Motor neuron (in vitro differentiated cells): ENCODE measurements around the gene DOCK10. TPM values are rescaled to one million over a fixed set of nuclear protein-coding genes. Genes with fewer than 3 reads are reported as not detected.

Source experiments
- ATAC-seq, 8 experiments: fragments of 200-7000 bp; cut with Tn5 transposase; replicated peaks in 6 of 8; 2 replicates each; pipeline ENCODE4 v1.8.0; 2021; ENCODE audit warnings: mild to moderate bottlenecking in 8 of 8, moderate library complexity in 8 of 8
- H3K27ac ChIP-seq, 2 donors: fragments of 250-450 bp; sonication (Bioruptor Pico); 2 replicates each; pipeline ENCODE4 v1.9.0; 2021; ENCODE audit warnings: antibody characterized with exemption in 2 of 2, mild to moderate bottlenecking in 2 of 2, moderate library complexity in 1 of 2
- H3K4me1 ChIP-seq, 2 donors: fragments of 250-450 bp; sonication (Bioruptor Pico); replicated peaks in 1 of 2; 2 replicates each; pipeline ENCODE4 v1.6.1; 2021; ENCODE audit warnings: antibody characterized with exemption in 2 of 2, mild to moderate bottlenecking in 2 of 2, moderate library complexity in 1 of 2
- H3K4me3 ChIP-seq, 5 donors: fragments of 250-450 bp; sonication (Bioruptor Pico); 2 replicates each; pipeline ENCODE4 v1.9.0; 2021; ENCODE audit warnings: antibody characterized with exemption in 5 of 5, mild to moderate bottlenecking in 5 of 5, moderate library complexity in 4 of 5
- WGBS, 10 experiments: fragments of 450-650 bp; shearing (Covaris generic); methylation state at CpG; one replicate each; pipeline ENCODE4 v1.0.0; 2022; 5-methylcytosine and 5-hydroxymethylcytosine counted together
- in situ Hi-C, 9 experiments: fragments of 400-800 bp; cut with MboI; loops; one replicate each; pipeline ENCODE4 v1.15.0; 2021; ENCODE audit warnings: low sequenced_read_pairs in 9 of 9, low pct_unique_long_range_greater_than_20kb in 2 of 9; ENCODE audit not compliant: unreplicated experiment in 9 of 9
- total RNA-seq, 8 experiments: library from RNA; unstranded; fragments of 300-600 nt; gene quantifications; 2 replicates each; pipeline versions ENCODE4 v1.2.3 to v1.2.4, GENCODE V29; 2022

DOCK10 gene
- total RNA-seq, 8 experiments from 2014 or later, result 1.7 to 151 (median 5.2) TPM

DNA sequence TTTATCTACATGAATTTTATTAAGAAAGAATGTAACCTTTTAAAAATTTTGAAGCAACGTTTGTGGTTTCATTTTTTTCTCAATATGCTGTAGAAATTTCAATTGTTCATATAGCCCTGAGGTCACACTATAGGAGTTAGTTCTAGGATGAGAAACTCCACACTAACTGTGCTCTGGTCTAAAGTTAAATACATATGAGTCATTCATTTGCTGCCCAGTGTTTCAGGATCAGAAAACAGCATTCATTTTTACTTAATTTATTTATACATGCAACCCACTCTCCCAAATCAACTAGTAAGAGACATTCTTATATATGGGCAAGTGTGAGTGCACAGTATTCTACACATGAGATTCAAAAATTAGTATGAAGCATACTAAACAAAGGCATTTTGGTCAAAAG lies 137.9 kb downstream of the DOCK10 start:
- H3K4me3 ChIP-seq, result no peak overlapping the region
- in situ Hi-C loops, result no loop called here
- peak in 3 of 8 experiments; percentile 55 to 56 (median 56) for ATAC-seq
- peaks cover 0 to 1% of the 10 kb centered on the region in 2 donors for H3K4me1 ChIP-seq
- H3K27ac ChIP-seq, result no peak overlapping the region
- WGBS, 10 experiments, result 0 to 70% (median 29%) methylated on average over 1 of the region's 1 CpG; no CpG with 5 or more reads in 1 of the 10 experiments

DNA sequence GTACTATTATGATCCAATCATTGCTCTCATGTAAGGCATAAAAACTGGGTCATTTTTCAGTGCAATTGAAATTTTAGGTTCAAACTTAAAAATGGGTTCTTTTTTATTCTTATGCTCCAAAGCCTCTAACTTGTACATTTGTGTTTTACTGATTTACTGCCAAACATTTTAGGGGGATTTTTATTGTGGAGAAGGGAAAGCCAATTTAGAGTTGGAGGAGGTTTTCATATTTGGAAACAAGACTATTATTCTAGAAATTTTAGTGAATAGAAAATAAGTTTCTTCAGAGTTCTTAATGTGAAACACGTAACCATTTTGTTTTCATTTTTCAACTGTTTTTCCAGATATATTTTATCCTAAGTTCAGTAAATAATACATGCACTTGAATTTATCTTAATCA lies 138.6 kb downstream of the DOCK10 start:
- Histone ChIP-seq H3K27ac (no peak overlapping the region), H3K4me1 (no peaks in the 10 kb centered on the region), H3K4me3 (no peak overlapping the region)
- in situ Hi-C loops, result no loop called here
- no peak for ATAC-seq
- WGBS, 10 experiments, result 92 to 100% (median 100%) methylated on average over 1 of the region's 1 CpG; no CpG with 5 or more reads in 1 of the 10 experiments

DNA sequence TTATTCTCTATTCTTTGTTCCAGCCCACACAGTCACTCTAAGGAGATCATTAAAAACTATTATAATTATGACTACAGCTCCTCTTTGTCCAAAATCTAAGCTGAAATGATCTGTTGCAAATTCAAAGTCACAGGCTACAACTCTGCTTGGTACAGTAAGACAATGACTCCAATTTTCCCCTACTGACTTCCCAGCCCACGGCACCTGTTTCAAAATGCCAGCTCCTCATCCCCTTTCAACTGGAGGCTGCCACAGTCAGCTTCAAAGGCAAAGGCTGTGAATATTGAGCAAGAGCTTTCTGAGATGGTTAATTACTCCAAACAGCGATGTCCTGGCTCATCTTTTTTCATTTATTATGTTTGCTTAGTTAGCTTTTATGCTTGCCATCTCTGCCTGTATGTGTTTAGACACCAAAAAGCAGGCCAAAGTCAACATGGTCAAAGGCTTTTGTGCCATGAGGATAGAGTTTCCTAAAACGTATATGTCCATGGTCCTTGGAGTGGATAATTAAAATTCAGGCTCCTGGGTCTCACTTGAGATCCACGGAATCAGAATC lies 141.1 kb downstream of the DOCK10 start:
- Histone ChIP-seq H3K4me1 (no peaks in the 10 kb centered on the region), H3K27ac (no peak overlapping the region), H3K4me3 (no peak overlapping the region)
- no peak for ATAC-seq
- in situ Hi-C loops, result no loop called here
- 57 to 92% (median 74%) methylated on average over 1 to 4 of the region's 4 CpGs for WGBS, 10 experiments

DNA sequence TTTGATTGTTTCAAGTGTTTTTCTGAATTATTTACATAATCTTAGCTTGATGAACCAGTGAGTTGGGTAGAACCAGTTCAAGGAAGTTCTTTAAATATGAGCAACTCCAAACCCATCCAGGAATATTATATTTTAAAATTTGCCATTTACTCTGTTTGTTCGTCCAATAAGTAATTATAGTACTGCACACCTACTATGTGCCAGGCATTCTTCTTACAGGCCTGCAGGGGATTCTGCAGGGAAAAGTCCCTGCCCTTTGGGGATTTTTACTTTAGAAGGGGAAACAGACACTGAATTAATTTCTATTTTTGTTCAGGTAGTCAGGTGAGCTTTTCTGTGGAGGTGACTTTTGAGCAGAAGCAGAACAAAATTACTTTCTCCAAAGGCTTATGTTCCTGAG lies 146.9 kb downstream of the DOCK10 start:
- H3K27ac ChIP-seq, result no peak overlapping the region
- ATAC-seq, result no peak
- in situ Hi-C loops, result no loop called here
- H3K4me1 ChIP-seq, result no peaks in the 10 kb centered on the region
- H3K4me3 ChIP-seq, result no peak overlapping the region
- 80 to 100% (median 100%) methylated on average over 1 of the region's 1 CpG; no CpG with 5 or more reads in 3 of the 10 experiments for WGBS, 10 experiments

DNA sequence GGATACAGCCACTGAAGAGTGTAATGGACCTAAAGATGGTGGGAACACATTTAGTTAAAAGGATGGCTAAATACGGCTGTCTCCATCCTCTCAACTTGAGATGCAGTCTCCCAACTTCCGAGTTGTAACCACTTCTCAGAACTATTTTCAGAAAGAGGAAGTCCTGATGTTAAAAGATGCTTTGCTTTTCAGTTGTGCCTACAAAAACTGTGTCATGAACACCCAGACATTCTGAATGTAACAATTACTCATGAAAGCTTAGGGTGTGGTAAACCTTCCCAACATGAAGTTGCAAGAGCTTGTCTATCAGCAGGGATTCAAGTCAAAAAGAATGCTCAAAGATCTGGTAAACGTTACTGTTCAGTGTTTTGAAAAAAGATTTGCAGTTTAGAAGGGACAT lies 147.9 kb downstream of the DOCK10 start:
- Histone ChIP-seq H3K4me1 (no peaks in the 10 kb centered on the region), H3K4me3 (no peak overlapping the region), H3K27ac (no peak overlapping the region)
- 32 to 100% (median 91%) methylated on average over 1 to 3 of the region's 3 CpGs; no CpG with 5 or more reads in 1 of the 10 experiments for WGBS, 10 experiments
- ATAC-seq, result no peak
- in situ Hi-C loops, result no loop called here

DNA sequence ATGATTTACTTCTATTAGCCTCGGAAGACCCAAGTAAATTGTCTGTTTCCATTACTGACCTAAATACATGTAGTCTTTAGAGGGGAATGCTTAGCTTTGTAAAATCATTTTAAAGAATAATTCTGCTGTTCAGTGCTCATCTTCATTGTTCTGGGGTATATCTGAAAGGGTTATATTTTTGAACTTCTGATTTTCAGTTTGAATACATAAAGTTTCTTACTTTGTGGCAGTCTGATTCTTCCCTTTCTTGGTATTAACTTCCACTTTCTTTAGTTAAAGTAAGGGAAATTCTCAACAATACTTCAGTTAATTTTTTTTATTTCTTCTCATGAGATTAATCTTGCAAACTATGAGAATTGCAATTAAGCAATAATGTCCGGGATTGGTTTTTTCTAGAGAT lies 148.4 kb downstream of the DOCK10 start:
- no peak overlapping the region for H3K4me3 ChIP-seq
- no peaks in the 10 kb centered on the region for H3K4me1 ChIP-seq
- no peak overlapping the region for H3K27ac ChIP-seq
- ATAC-seq, result no peak
- in situ Hi-C loops, result no loop called here
- 43 to 100% (median 95%) methylated on average over 1 to 2 of the region's 2 CpGs; no CpG with 5 or more reads in 1 of the 10 experiments for WGBS, 10 experiments

DNA sequence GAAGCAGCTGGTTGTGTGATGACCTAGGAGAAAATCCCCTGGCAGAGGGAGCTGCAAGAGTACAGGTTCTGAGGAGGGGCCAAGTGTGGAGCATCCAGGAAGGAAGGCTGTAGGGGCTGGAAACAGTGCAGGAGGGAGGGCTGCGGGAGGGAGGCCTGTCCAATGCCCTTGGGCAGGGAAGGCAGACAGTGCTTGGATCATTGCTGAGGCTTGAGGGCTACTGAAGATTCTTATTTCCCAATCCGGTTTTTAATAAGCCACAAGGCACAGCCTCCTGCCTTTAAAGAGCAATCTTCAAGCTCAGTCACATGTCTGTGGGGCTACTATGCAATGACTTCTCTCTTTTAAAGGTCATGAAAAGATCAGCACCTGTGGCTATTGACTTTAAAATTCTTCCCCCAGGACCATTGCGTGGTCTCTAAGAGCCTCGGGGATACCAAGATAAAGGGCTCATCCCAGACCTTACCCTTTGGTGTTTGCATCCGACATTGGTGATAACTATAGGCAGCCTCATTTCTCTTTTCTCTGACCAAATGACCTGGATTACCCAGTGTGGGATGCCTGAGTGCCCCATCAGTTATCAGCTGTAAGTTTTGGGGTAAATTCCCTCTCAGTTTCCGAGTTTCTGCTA lies 149.6 kb downstream of the DOCK10 start:
- in situ Hi-C loops, result no loop called here
- Histone ChIP-seq H3K4me1 (no peaks in the 10 kb centered on the region), H3K4me3 (no peak overlapping the region), H3K27ac (no peak overlapping the region)
- WGBS, 10 experiments, result 53 to 100% (median 83%) methylated on average over 1 to 4 of the region's 6 CpGs; no CpG with 5 or more reads in 1 of the 10 experiments
- ATAC-seq, result peak in 1 of 8 experiments; percentile 36

DNA sequence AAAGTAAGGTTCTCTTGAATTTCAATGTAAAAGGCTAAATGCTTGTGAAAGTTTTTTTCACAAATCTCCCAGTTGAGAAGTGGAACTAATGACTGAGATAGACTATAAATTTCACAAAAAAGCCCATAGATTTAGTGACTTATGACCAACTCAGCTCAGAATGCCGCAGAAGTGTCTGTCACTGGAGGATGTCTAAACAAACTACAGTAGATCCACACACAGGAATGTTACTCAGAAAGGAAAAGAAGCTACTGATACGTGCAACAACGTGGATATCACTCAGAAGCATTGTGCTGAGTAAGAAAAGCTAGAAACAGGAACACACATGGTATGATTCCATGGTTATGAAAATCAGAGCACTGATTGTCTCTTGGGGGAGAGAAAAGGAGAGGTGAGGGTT lies 151.9 kb downstream of the DOCK10 start:
- Histone ChIP-seq H3K4me1 (no peaks in the 10 kb centered on the region), H3K27ac (no peak overlapping the region), H3K4me3 (no peak overlapping the region)
- 70 to 100% (median 94%) methylated on average over 1 to 3 of the region's 3 CpGs for WGBS, 10 experiments
- no peak for ATAC-seq
- in situ Hi-C loops, result no loop called here

DNA sequence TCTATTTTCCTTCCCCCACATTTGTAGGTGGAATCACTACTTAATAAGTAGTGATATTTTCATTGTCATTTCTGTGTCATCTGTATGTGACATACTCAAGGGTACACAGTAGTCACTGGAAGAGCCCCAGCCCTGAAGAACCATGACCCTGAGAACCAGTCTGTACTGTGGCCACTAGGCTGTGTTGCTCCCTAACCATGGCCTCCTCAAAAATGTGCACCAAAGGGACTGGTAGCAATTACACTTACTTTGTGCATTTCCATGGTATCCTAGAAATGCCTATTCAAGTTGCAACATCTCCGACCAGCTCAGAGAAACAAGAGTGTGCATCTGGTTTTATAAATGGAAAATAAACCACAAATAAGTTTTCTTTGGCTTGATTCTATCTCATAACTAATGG lies 155.1 kb downstream of the DOCK10 start:
- no peak overlapping the region for H3K4me3 ChIP-seq
- ATAC-seq, result peak in 3 of 8 experiments; percentile 19 to 55 (median 33)
- WGBS, 10 experiments, result 0 to 100% (median 60%) methylated on average over 1 of the region's 1 CpG; no CpG with 5 or more reads in 3 of the 10 experiments
- H3K27ac ChIP-seq, result no peak overlapping the region
- no peaks in the 10 kb centered on the region for H3K4me1 ChIP-seq
- in situ Hi-C loops, result no loop called here

DNA sequence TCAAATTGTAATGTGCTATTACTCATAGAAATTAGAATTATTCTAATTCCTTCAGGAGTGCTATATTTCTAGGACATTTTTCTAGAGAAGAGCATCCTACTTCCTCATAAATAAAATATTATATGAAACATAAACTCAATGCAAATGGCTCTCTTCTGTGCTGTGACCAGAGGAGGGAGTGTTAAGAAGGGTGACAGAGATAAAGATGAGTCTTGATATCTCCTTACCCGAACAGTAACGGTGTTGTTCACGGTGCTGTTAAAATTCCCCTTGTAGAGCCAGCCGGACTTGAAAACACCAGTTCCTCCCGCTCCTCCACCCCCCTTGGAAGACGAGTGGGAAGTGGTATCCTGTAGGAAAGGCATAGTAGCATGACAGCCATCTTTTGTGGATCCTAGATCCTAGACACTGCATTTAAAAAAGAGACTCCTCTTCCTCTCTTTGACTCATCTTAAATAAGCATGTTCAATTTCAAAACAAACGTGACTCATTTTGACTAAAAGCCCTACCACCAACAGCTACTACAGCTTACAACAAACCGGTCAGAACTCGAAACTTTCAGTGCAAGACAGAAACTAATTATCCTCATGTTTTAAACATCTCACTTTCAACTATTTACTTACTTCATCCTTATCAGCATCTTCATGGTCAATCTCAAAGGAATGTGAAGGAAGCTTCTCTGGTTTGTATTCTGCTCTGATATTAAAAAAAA lies 156.3 kb downstream of the DOCK10 start:
- WGBS, 10 experiments, result 7 to 100% (median 84%) methylated on average over 1 to 9 of the region's 9 CpGs; no CpG with 5 or more reads in 1 of the 10 experiments
- Histone ChIP-seq H3K4me3 (no peak overlapping the region), H3K4me1 (no peaks in the 10 kb centered on the region), H3K27ac (no peak overlapping the region)
- in situ Hi-C loops, result no loop called here
- ATAC-seq, result peak in 2 of 8 experiments; percentile 28 to 42

DNA sequence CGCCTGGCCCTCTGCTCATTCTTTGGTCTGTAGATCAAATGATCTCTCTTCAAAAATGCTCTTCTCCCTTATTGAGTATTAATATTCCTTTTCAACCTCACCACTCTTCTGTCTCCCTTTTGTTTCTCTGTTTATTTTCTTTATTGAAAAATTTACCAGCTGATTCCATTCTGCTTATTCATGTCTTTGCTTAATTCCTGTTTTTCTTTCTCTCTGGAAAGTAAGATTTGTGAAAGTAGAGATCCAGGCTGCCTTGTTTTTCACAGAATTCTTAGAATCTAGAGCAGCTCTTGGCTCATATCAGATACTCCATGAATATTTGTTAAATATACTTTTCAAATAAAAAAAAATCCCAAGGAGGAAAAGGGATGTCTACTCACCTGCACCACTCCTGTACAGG lies 157.0 kb downstream of the DOCK10 start:
- Histone ChIP-seq H3K4me1 (no peaks in the 10 kb centered on the region), H3K27ac (no peak overlapping the region), H3K4me3 (no peak overlapping the region)
- in situ Hi-C loops, result no loop called here
- ATAC-seq, result no peak
- 100% methylated on average over 1 of the region's 1 CpG; no CpG with 5 or more reads in 4 of the 10 experiments for whole genome bisulfite sequencing, 10 experiments

DNA sequence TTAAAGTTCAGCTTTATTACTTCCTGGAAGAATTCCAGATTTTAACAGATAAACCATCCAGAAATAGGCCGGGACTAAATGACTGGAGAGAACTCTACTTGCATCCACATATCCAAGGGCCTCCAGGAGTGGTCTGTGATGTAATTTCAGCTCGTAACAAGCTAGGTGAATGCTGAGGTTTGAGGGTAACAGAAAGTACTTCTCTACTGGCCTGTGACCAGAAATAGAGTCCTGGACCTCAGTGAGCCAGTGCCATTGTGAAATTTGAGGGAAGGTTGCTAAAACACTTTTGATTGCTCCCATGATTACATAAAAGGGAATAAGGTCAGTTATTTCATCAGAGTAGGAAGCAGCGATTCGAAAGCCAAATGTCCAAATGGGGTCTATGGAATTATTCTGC lies 158.1 kb downstream of the DOCK10 start:
- 20 to 100% (median 85%) methylated on average over 1 to 4 of the region's 4 CpGs; no CpG with 5 or more reads in 1 of the 10 experiments for WGBS, 10 experiments
- Histone ChIP-seq H3K4me3 (no peak overlapping the region), H3K27ac (no peak overlapping the region), H3K4me1 (no peaks in the 10 kb centered on the region)
- in situ Hi-C loops, result no loop called here
- ATAC-seq, result peak in 1 of 8 experiments; percentile 15

DNA sequence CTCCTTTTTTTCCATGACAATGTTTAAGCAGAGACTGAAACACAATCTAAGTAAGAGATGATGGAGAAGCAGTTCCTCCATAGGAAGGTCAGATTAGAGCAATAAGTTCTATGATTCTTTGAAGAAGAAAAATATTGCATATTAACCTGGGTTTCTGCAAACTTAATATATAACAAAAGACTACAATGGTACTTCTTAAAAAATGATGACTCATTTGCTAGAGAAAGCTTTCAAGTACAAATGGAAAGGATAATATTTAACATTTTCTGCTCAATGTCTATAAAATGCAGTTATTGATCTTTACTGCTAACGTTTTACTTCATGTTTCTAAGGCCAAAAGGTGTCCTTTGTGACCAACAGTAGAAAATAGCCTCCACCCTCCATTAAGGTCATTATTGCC lies 158.6 kb downstream of the DOCK10 start:
- Histone ChIP-seq H3K4me3 (no peak overlapping the region), H3K27ac (no peak overlapping the region), H3K4me1 (no peaks in the 10 kb centered on the region)
- 22 to 83% (median 40%) methylated on average over 1 of the region's 1 CpG; no CpG with 5 or more reads in 2 of the 10 experiments for WGBS, 10 experiments
- ATAC-seq, result peak in 1 of 8 experiments; percentile 13
- in situ Hi-C loops, result no loop called here
